ENCODE results near the gene LTO1.
"Not testable (repeated sequence)": the region's sequence is repeated elsewhere in the genome, so short reads cannot be mapped to it uniquely, and the experiment has no call there.

Gene LTO1

DNA sequence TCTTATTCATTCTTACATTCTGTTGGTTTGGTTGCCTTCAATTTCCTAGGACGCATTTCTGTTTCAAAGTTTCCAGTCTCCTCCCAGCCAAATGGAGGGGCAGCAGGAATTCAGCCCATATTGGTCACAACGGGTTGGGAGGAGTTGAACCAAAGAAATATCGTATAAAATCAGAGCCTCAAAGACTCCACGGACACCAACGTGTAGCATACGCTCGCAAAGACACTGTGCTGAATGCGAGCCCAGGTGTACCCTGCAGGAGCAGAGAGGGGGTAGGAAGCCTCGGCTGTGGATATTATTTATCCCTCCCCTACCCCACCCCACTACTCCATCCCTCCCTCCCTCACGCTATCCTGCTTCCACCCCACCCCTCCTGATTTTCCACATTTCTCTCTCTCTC lies 49.7 kb downstream of the LTO1 start:
- no peak for DNase-seq (ENCODE audit: low spot score)
- no peak for TF ChIP-seq CTCF (IDR thresholded peaks at IDR 0.05)
- no peak overlapping the region for H3K27ac ChIP-seq
- H3K4me3 ChIP-seq: no peak overlapping the region

GRCh38 chr11:69624293-69624692 lies 50.9 kb downstream of the LTO1 start:
- no peak for DNase-seq (ENCODE audit: low spot score)
- no peak overlapping the region for H3K27ac ChIP-seq
- TF ChIP-seq CTCF (IDR thresholded peaks at IDR 0.05): no peak
- no peak overlapping the region for H3K4me3 ChIP-seq

DNA sequence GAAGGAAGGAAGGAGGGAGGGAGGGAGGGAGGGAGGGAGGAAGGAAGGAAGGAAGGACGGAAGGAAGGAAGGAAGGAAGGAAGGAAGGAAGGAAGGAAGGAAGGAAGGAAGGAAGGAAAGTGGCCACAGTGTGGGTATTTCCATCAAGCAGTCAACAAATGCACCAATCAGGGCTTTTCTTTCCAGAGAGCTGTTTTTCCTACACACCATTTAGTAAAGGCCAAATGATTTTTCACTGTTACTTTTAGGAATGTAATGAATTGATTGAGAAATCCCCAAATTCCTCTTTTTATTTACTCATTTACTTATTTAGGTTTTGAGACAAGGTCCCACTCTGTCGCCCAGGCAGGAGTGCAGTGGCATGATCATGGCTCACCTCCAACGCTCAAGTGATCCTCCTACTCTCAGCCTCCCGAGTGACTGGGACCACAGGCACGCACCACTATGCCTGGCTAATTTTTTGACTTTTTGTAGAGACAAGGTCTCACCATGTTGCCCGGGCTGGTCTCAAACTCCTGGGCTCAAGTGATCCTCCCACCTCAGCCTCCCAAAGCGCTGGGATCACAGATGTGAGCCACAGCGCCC lies 53.0 kb downstream of the LTO1 start:
- not testable (repeated sequence) for H3K27ac ChIP-seq; DNase-seq (ENCODE audit: low spot score); H3K4me3 ChIP-seq

DNA sequence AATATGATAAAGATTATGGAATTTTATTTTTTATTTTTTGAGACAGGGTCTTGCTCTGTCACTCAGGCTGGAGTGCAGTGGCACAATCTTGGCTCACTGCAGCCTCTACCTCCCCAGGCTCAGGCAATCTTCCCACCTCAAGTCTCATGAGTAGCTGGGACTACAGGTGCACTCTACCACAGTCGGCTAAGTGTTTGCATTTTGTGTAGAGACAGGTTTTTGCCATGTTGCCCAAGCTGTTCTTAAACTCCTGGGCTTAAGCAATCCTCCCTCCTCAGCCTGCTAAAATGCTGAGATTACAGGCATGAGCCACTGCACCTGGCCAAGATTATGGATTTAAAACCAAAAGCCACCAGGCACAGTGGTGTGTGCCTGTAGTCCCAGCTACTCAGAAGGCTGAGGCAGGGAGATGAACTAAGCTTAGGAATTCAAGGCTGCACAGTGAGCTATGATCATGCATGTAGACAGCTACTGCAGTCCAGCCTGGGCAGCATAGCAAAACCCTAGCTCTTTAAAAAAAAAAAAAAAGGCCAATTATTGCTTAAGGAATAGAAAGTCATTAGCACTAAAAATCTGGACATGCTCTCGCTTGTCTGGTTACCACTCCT lies 54.4 kb downstream of the LTO1 start:
- DNase-seq (ENCODE audit: low spot score): no peak
- TF ChIP-seq CTCF (IDR thresholded peaks at IDR 0.05): no peak

DNA sequence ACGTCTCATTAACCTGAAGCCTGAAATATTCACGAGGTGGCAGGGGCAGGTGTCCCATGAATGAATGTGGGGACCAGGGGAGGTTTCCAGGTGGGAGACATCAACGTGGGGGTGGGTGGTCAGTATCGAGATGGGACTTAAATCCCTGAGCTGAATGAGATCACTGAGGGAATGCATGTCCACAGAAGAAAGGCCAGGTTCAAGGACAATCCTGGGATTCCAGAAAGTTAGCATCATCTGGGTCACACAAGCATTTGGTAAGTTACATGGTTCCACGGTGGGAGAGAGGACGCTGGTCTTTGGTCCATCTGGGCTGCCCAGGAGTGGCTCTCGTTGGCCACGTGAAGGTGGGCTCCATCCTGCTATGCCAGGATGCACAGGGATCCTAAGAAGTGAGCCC lies 56.9 kb downstream of the LTO1 start:
- no peak for DNase-seq (ENCODE audit: low spot score)
- no peak for TF ChIP-seq CTCF (IDR thresholded peaks at IDR 0.05)
- no peak overlapping the region for H3K27ac ChIP-seq
- no peak overlapping the region for H3K4me3 ChIP-seq

More for the DNA sequence above, 54.4 kb downstream of the LTO1 start:
- Histone ChIP-seq H3K27ac (no peak overlapping the region), H3K4me3 (no peak overlapping the region)

- no peak for TF ChIP-seq CTCF (IDR thresholded peaks at IDR 0.05)
- H3K4me3 ChIP-seq: no peak overlapping the region
- H3K27ac ChIP-seq: no peak overlapping the region
- no peak for DNase-seq (ENCODE audit: low spot score)
Observed at GRCh38 chr11:69617682-69618081, 57.5 kb downstream of the LTO1 start.

DNA sequence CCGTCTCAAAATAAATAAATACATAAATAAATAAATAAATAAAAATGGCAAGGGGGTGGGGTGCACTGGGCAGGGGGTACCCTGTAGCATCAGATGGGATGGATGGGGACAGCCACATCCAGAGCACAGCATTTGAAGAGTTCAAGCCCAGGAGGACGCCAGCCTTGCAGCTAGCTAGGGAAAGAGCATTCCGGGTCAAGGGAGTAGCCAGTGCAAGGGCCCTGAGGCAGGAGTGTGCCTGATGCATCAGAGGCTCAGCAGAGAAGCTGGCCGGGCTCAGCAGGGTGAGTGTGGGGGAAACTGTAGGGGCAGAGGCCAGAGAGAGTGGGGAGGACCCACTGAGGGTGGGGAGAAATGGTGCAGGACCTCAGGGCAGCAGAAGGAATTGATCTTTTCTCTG lies 57.9 kb downstream of the LTO1 start:
- no peak overlapping the region for H3K4me3 ChIP-seq
- no peak for TF ChIP-seq CTCF (IDR thresholded peaks at IDR 0.05)
- no peak overlapping the region for H3K27ac ChIP-seq
- DNase-seq (ENCODE audit: low spot score): no peak

Data from coronary artery (tissue), 2 donors.